NCI-H2081 (cell line): ENCODE results near the gene POLR3B.
"Not testable (repeated sequence)": the region's sequence is repeated elsewhere in the genome, so short reads cannot be mapped to it uniquely, and the experiment has no call there.

Source experiments
- DNase-seq, 2 experiments: peaks; one replicate each; lab custom pipeline; 2025; lab: John Stamatoyannopoulos, UW

POLR3B gene

GRCh38 chr12:106459534-106459933 is 102.0 kb downstream of the POLR3B start:
- DNase-seq: no peak

- no peak for DNase-seq
Observed at GRCh38 chr12:106461730-106462129, 104.2 kb downstream of the POLR3B start.

- not testable (repeated sequence) for DNase-seq
Observed at GRCh38 chr12:106465605-106466004, 108.1 kb downstream of the POLR3B start.

GRCh38 chr12:106475662-106476061 is 118.1 kb downstream of the POLR3B start:
- not testable (repeated sequence) for DNase-seq

- not testable (repeated sequence) for DNase-seq
Observed at GRCh38 chr12:106477627-106478026, 120.1 kb downstream of the POLR3B start.

- no peak for DNase-seq
Observed at GRCh38 chr12:106480251-106480650, 122.7 kb downstream of the POLR3B start.

GRCh38 chr12:106481246-106481645 is 123.7 kb downstream of the POLR3B start:
- DNase-seq: no peak

GRCh38 chr12:106487664-106488063 is 130.1 kb downstream of the POLR3B start:
- DNase-seq: no peak

- DNase-seq: no peak
Observed at GRCh38 chr12:106488884-106489283, 131.3 kb downstream of the POLR3B start.

- DNase-seq: no peak
Observed at GRCh38 chr12:106490264-106490663, 132.7 kb downstream of the POLR3B start.

GRCh38 chr12:106492857-106493256 is 135.3 kb downstream of the POLR3B start:
- no peak for DNase-seq

GRCh38 chr12:106493531-106493930 is 136.0 kb downstream of the POLR3B start:
- peak in 1 of 2 experiments; percentile 31 for DNase-seq

GRCh38 chr12:106495354-106495965 is 137.9 kb downstream of the POLR3B start:
- DNase-seq: no peak

GRCh38 chr12:106498056-106498455 is 140.5 kb downstream of the POLR3B start:
- no peak for DNase-seq

- DNase-seq: no peak
Observed at GRCh38 chr12:106499628-106500027, 142.1 kb downstream of the POLR3B start.

GRCh38 chr12:106506691-106507090 is 149.1 kb downstream of the POLR3B start:
- peak in 1 of 2 experiments; percentile 27 for DNase-seq

- DNase-seq: no peak
Observed at GRCh38 chr12:106508966-106509365, 151.4 kb downstream of the POLR3B start.

GRCh38 chr12:106511365-106511764 is 153.8 kb downstream of the POLR3B start:
- no peak for DNase-seq

GRCh38 chr12:106517314-106517713 is 159.8 kb downstream of the POLR3B start:
- DNase-seq: no peak

GRCh38 chr12:106519607-106520021 is 162.1 kb downstream of the POLR3B start:
- no peak for DNase-seq

GRCh38 chr12:106521901-106522300 is 164.4 kb downstream of the POLR3B start:
- no peak for DNase-seq

GRCh38 chr12:106522708-106523107 is 165.2 kb downstream of the POLR3B start:
- no peak for DNase-seq

- DNase-seq: no peak
Observed at GRCh38 chr12:106527356-106527755, 169.8 kb downstream of the POLR3B start.

- DNase-seq: no peak
Observed at GRCh38 chr12:106541201-106541600, 183.7 kb downstream of the POLR3B start.
